ENCODE data around the gene DMWD.
"Not testable (repeated sequence)": the region's sequence is repeated elsewhere in the genome, so short reads cannot be mapped to it uniquely, and the experiment has no call there.

DMWD gene

GRCh38 chr19:45815481-45816216 lies 23.0 kb upstream of the DMWD start:
- DNase-seq: no peak

- no peak for DNase-seq
These were observed 22.3 kb upstream of the DMWD start, which contains the start of gene RSPH6A for GRCh38 chr19:45814851-45815480. RSPH6A (minus strand) TSS chr19:45815308; CDS start chr19:45815176, 132 bp downstream.

GRCh38 chr19:45814166-45814780 lies 21.6 kb upstream of the DMWD start:
- no peak for DNase-seq

- no peak for DNase-seq
These were observed 19.7 kb upstream of the DMWD start for GRCh38 chr19:45812297-45812696.

- DNase-seq: no peak
These were observed 17.1 kb upstream of the DMWD start for GRCh38 chr19:45809643-45810159.

- DNase-seq: no peak
These were observed 13.1 kb upstream of the DMWD start for GRCh38 chr19:45805719-45806118.

- DNase-seq: no peak
These were observed 12.2 kb upstream of the DMWD start for GRCh38 chr19:45804959-45805230.

- no peak for DNase-seq
These were observed 11.7 kb upstream of the DMWD start for GRCh38 chr19:45804140-45804958.

- DNase-seq: no peak
These were observed 9.0 kb upstream of the DMWD start for GRCh38 chr19:45801603-45802175.

GRCh38 chr19:45800070-45800553 lies 7.5 kb upstream of the DMWD start:
- no peak for DNase-seq

GRCh38 chr19:45799541-45799940 lies 6.9 kb upstream of the DMWD start:
- not testable (repeated sequence) for DNase-seq

- peak; percentile 65 for DNase-seq
These were observed 6.4 kb upstream of the DMWD start for GRCh38 chr19:45798995-45799517.

GRCh38 chr19:45794627-45795026 lies 2.0 kb upstream of the DMWD start:
- no peak for DNase-seq

GRCh38 chr19:45793876-45794275 lies 1.2 kb upstream of the DMWD start:
- no peak for DNase-seq

GRCh38 chr19:45793178-45793564 lies 526 bp upstream of the DMWD start:
- DNase-seq: no peak

GRCh38 chr19:45791744-45792469 lies 738 bp downstream of the DMWD start:
- no peak for DNase-seq

GRCh38 chr19:45790942-45791341 lies 1.7 kb downstream of the DMWD start:
- no peak for DNase-seq

- DNase-seq: no peak
These were observed 3.4 kb downstream of the DMWD start for GRCh38 chr19:45789035-45789786.

- DNase-seq: no peak
These were observed 6.1 kb downstream of the DMWD start for GRCh38 chr19:45786533-45786894.

GRCh38 chr19:45785781-45786532 lies 6.7 kb downstream of the DMWD start:
- DNase-seq: no peak
